ENCODE measurements around the gene OSBP2. TPM values are rescaled to one million over a fixed set of nuclear protein-coding genes. Genes with fewer than 3 reads are reported as not detected.
A peak's percentile ranks its signal among the peaks of the same experiment; 100 is the strongest.

OSBP2 gene
- total RNA-seq, 4 donors from 2014 or later: 0.60 to 7.5 (median 4.3) TPM

GRCh38 chr22:30648825-30649224, 45.8 kb upstream of the OSBP2 start:
- no peak for TF ChIP-seq POLR2A (IDR thresholded peaks at IDR 0.05)
- TF ChIP-seq EP300 (IDR thresholded peaks at IDR 0.05; ENCODE audit: low read depth): no peak
- no peak for TF ChIP-seq CTCF (IDR thresholded peaks at IDR 0.05)
- no peak for TF ChIP-seq POLR2AphosphoS5 (IDR thresholded peaks at IDR 0.05)
- WGBS, 2 donors (ENCODE audit: low coverage in 1 of 2): 85% methylated on average over 3 of the region's 3 CpGs; no CpG with 5 or more reads in 1 of the 2 donors
- DNase-seq: no peak
- Histone ChIP-seq H3K4me3 (no peak overlapping the region), H3K36me3 (no peaks in the 10 kb centered on the region), H3K27me3 (no peaks in the 10 kb centered on the region), H3K27ac (peak overlapping the region in 1 of 4 donors; percentile 43), H3K4me1 (peaks cover 0 to 13% (median 4%) of the 10 kb centered on the region in 4 donors), H3K9me3 (no peaks in the 10 kb centered on the region)
- intact Hi-C loops (cut with DNase I; ENCODE audit: low total_unique reads) (no loop called here), in situ Hi-C loops (cut with MboI; ENCODE audit: low pct_ligation_motif_present in 1 of 4, low pct_unique_long_range_greater_than_20kb in 1 of 4, low sequenced_read_pairs in 3 of 4) (loop anchor here in 1 of 4 donors (25.0 kb wide), 1 partner anchor 263 kb away; no protein-coding TSS in a partner anchor)

GRCh38 chr22:30649430-30650007, 45.2 kb upstream of the OSBP2 start:
- Histone ChIP-seq H3K27ac (peak overlapping the region in 1 of 4 donors; percentile 43), H3K4me1 (peaks cover 0 to 13% (median 4%) of the 10 kb centered on the region in 4 donors), H3K9me3 (no peaks in the 10 kb centered on the region), H3K36me3 (no peaks in the 10 kb centered on the region), H3K4me3 (no peak overlapping the region), H3K27me3 (no peaks in the 10 kb centered on the region)
- in situ Hi-C loops (cut with MboI; ENCODE audit: low pct_ligation_motif_present in 1 of 4, low pct_unique_long_range_greater_than_20kb in 1 of 4, low sequenced_read_pairs in 3 of 4): loop anchor here in 1 of 4 donors (25.0 kb wide), 1 partner anchor 263 kb away; no protein-coding TSS in a partner anchor
- TF ChIP-seq EP300 (IDR thresholded peaks at IDR 0.05; ENCODE audit: low read depth) (peak; percentile 10), CTCF (IDR thresholded peaks at IDR 0.05) (no peak), POLR2A (IDR thresholded peaks at IDR 0.05) (no peak), POLR2AphosphoS5 (IDR thresholded peaks at IDR 0.05) (peak in 1 of 3 donors; percentile 15)
- 23% methylated on average over 7 of the region's 7 CpGs; no CpG with 5 or more reads in 1 of the 2 donors for WGBS, 2 donors (ENCODE audit: low coverage in 1 of 2)
- intact Hi-C loops (cut with DNase I; ENCODE audit: low total_unique reads): no loop called here
- peak; percentile 79 for DNase-seq

DNA sequence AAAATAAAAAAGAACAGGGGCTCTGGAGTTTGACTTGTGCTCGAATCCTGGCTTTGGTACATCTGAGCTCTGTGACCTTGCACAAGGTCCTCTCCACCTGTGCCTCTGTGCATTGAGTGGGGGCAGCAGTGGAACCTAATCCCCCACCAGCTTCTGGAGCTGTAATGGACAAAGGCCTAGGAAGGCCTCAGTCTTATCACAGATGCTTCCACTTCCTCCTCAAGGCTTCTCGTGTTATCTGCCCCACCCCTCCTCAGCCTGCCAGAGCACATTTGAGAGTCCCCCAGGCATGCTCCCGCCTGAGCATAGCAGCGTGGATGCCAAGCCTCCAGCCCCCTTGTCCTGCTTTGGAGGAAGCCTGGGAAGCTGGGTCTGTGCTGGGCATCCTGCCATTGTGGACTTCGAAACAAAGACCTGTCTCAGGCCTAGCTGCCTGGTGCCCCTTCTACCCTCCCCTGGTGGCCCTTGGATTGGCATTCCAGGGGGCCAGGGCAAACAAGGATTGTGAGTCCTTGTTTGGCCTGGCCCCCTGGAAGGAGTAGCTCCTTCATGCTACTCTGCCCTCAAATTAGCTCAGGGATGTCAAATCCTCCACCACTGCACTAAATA, 44.1 kb upstream of the OSBP2 start:
- H3K4me3 ChIP-seq: no peak overlapping the region
- intact Hi-C loops (cut with DNase I; ENCODE audit: low total_unique reads): no loop called here
- WGBS, 2 donors (ENCODE audit: low coverage in 1 of 2): 0 to 75% methylated on average over 1 to 5 of the region's 5 CpGs
- in situ Hi-C loops (cut with MboI; ENCODE audit: low pct_ligation_motif_present in 1 of 4, low pct_unique_long_range_greater_than_20kb in 1 of 4, low sequenced_read_pairs in 3 of 4): no loop called here
- TF ChIP-seq CTCF (IDR thresholded peaks at IDR 0.05): no peak
- H3K4me1 ChIP-seq: peaks cover 0 to 13% (median 4%) of the 10 kb centered on the region in 4 donors
- H3K27ac ChIP-seq: no peak overlapping the region
- no peaks in the 10 kb centered on the region for H3K9me3 ChIP-seq
- DNase-seq: no peak
- H3K27me3 ChIP-seq: no peaks in the 10 kb centered on the region
- no peaks in the 10 kb centered on the region for H3K36me3 ChIP-seq

DNA sequence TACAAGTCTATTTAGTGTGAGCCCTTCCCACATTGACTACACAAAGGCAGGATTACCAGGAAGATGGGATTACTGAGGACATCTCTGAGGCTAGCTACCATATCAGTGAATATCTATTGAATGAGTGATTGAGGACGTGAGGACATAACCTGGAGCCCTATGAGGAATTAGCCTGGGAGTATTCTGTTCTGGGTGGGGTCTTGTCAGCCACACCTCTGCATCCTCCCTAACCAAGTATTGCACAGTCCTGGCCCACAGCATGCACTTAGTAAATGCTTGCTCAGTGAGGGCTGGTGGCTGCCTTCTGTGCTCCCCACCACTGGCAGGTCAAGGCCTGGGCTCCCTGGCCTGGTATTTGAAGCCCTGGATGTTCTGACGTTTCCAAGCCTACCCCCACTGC, 41.8 kb upstream of the OSBP2 start:
- Histone ChIP-seq H3K4me1 (peaks cover 0 to 7% (median 0%) of the 10 kb centered on the region in 4 donors), H3K27ac (no peak overlapping the region), H3K27me3 (no peaks in the 10 kb centered on the region), H3K36me3 (no peaks in the 10 kb centered on the region), H3K4me3 (no peak overlapping the region), H3K9me3 (no peaks in the 10 kb centered on the region)
- 80% methylated on average over 2 of the region's 2 CpGs; no CpG with 5 or more reads in 1 of the 2 donors for WGBS, 2 donors (ENCODE audit: low coverage in 1 of 2)
- intact Hi-C loops (cut with DNase I; ENCODE audit: low total_unique reads): no loop called here
- TF ChIP-seq POLR2AphosphoS5 (IDR thresholded peaks at IDR 0.05): no peak
- TF ChIP-seq CTCF (IDR thresholded peaks at IDR 0.05): no peak
- no peak for TF ChIP-seq EP300 (IDR thresholded peaks at IDR 0.05; ENCODE audit: low read depth)
- TF ChIP-seq POLR2A (IDR thresholded peaks at IDR 0.05): no peak
- DNase-seq: no peak
- in situ Hi-C loops (cut with MboI; ENCODE audit: low pct_ligation_motif_present in 1 of 4, low pct_unique_long_range_greater_than_20kb in 1 of 4, low sequenced_read_pairs in 3 of 4): no loop called here
